ENCODE measurements around the gene CFAP97D2.

Gene CFAP97D2

DNA sequence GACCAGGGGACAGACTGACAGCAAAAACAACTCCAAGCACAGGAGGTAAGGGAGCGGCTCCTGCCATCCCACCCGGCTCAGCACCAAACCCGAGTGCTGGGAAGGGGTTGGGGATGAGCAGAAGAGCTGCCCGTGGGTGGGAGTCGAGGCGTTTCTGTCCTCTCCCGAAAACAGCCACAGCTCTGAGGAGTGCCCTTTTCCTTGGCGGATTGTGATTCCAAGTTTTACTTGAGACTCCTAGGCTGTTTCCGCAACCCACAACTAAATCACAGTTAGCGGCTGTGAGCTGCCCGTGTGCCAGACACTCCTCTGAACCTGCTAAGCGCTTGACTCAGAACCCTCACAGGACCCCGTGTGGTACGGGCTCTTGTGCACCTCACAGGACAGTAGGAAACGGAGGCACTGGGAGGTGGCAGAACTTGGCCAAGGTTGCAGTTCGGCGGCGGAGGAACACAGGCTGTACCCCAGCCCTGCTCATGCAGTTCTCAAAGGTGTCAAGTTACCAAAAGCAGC lies 21.4 kb downstream of the CFAP97D2 start:
- no peak for DNase-seq

- no peak for DNase-seq
These were observed 23.5 kb downstream of the CFAP97D2 start for GRCh38 chr13:114202581-114202980.

- DNase-seq = no peak
These were observed 24.5 kb downstream of the CFAP97D2 start for GRCh38 chr13:114203536-114203935.

- no peak for DNase-seq
These were observed 25.8 kb downstream of the CFAP97D2 start for GRCh38 chr13:114204894-114205293.

- DNase-seq = no peak
These were observed 29.1 kb downstream of the CFAP97D2 start for GRCh38 chr13:114208134-114208533.

- DNase-seq = no peak
These were observed 32.5 kb downstream of the CFAP97D2 start for GRCh38 chr13:114211446-114212157.

DNA sequence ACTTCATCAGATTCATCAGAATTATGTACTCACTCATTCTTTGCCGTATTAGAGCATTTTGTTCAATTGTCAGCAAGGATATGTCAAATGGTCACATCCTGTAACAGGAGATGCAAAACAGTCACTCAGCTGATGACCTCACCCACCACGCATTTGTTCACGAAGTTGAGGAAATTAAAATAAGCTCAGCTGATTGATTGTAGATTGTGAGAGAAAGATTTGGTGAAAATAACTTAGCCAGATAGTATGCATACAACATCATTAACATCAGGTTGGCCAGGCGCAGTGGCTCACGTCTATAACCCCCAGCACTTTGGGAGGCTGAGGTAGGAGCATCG lies 33.1 kb downstream of the CFAP97D2 start:
- DNase-seq = no peak

- no peak for DNase-seq
These were observed 34.9 kb downstream of the CFAP97D2 start for GRCh38 chr13:114213980-114214379.

- DNase-seq = no peak
These were observed 40.3 kb downstream of the CFAP97D2 start for GRCh38 chr13:114219392-114219791.

DNA sequence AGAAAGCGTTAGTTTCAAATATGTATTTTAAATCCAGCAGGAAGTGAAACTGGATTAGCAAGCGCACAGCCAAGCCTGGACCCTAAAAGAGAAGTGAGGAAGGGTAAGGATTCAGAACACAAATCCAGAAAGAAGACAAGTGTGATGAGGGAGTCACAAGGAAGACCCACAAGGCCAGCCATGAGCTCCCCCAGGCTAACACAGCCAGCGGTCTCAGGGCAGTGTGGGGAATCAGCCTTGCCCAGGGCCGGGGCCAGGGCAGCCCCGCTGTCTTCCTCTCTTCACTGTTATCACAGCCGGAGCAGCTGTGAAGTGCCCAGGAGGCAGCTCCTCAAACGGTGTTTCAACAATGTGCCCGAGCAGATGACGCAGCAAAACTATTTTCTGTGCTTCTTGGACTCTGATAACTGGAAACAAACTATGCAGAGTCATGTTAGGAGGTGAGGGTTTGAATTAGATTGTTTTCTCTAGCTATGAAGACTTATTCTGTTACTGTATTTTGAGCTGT lies 43.5 kb downstream of the CFAP97D2 start:
- no peak for DNase-seq

- DNase-seq = no peak
These were observed 45.1 kb downstream of the CFAP97D2 start for GRCh38 chr13:114224201-114224600.

DNA sequence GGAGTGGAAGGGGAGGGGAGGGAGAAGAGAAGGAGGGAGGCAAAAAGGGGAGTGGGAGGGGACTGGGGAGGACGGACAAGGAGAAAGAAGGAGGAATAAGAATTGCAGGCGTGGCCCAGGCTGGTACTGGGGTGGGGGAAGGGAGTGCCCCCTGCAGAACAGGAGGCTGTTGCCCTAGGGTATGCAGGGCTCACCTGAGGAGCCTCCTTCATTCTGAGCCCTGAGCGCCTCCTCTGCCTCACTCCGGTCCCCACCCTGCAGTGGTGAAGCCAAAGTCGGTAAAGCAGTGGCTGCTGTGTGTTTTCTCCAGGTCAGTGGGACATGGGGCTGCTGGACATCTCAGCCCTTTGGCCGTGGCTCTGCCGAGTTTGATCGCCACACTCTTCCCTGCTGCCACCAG lies 46.6 kb downstream of the CFAP97D2 start:
- DNase-seq = no peak

DNA sequence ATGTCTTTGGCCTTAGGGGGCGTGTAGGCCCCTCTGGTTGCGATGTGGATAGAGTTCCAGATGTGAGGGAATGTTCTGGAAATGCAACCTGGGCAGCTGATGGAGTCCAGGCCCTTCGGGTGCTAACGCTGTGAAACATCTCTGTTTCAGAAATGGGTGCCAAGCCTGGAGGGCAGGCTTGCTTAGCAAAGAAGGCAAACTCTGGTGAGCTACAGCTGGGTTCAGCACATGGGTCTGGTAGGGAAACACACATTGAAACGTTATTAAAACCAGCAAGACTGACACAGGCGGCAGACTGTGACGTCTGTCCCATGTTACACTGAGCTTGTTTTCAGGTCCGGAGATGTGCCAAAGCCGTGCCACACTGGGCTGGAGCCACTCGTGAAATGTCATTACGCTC lies 47.0 kb downstream of the CFAP97D2 start:
- DNase-seq = no peak

- DNase-seq = peak in 1 of 2 experiments; percentile 21
These were observed 47.8 kb downstream of the CFAP97D2 start for GRCh38 chr13:114226699-114227323.

- no peak for DNase-seq
These were observed 48.5 kb downstream of the CFAP97D2 start for GRCh38 chr13:114227528-114227927.

DNA sequence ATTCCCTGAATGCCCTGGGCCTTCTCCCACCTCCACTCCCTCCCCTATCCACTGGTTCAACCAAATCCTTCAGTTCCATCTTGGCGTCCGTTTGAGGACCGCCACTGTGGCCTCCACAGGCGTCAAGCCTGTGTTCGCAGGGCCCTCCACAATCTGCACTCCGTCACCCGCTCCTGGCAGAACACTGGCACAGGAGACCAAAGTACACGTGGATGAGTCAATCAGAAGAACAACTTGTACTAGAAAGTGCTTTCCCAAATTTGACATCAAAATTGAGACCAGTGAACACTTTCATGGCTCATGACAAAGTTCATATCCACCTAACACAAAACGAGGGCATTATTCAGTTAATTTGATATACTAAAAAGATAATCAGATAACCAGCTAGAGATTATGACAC lies 49.1 kb downstream of the CFAP97D2 start:
- DNase-seq = no peak

GRCh38 chr13:114229506-114229905 lies 50.4 kb downstream of the CFAP97D2 start:
- DNase-seq = no peak

GRCh38 chr13:114230117-114230516 lies 51.1 kb downstream of the CFAP97D2 start:
- DNase-seq = no peak

GRCh38 chr13:114230575-114230974 lies 51.5 kb downstream of the CFAP97D2 start:
- DNase-seq = no peak

DNA sequence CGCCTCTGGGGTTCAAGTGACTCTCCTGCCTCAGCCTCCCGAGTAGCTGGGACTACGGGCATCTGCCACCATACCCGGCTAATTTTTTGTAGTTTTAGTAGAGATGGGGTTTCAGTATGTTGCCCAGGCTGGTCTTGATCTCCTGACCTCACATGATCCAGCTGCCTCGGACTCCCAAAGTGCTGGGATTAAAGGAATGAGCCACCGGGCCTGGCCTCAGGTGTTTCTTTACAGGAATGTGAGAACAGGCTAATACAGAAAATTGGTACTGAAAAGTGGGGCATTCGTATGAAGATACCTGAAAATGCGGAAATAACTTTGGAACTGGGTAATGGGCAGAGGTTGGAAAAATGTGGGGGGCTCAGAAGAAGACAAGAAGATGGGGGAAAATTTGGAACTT lies 52.8 kb downstream of the CFAP97D2 start:
- no peak for DNase-seq

GRCh38 chr13:114234266-114234644 lies 55.2 kb downstream of the CFAP97D2 start:
- DNase-seq = no peak

GRCh38 chr13:114234645-114235421 lies 55.8 kb downstream of the CFAP97D2 start, which contains the start of gene CDC16:
Gene CDC16, plus strand, starts transcription at chr13:114234897. Its CDS starts 188 bp downstream, at chr13:114235085.
- DNase-seq = peak; percentile 29 to 59

DNA sequence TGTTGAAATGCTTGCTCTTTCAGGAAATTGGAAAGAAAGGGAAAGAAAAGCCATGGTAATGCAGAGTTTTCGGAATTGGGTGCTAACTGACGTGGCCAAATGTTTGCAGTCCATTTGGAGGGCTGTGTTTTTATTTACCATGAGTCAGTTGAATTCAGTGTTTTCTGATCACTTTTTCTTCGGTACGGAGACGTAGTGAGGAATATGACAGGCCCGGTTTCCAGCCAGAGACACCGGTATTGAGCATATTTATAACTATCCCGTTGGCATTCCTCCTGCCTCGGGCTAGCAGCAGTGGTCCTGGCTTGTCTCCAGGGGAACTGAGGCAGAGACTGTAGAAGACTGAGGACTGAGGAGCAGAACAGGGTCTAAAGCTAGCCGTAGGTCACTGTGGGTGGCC lies 56.6 kb downstream of the CFAP97D2 start:
- no peak for DNase-seq

GRCh38 chr13:114236227-114236626 lies 57.2 kb downstream of the CFAP97D2 start:
- no peak for DNase-seq

All from SW 1271 (cell line).